Naive thymus-derived CD4-positive, alpha-beta T cell (primary cell): Measurements from ENCODE around the gene DUS1L. TPM values are rescaled to one million over a fixed set of nuclear protein-coding genes. Genes with fewer than 3 reads are reported as not detected.

Experiments used
- ATAC-seq: fragments of 150-1000 bp; cut with Tn5 transposase; 2 replicates; pipeline ENCODE4 v1.10.0; 2021; ENCODE audit warnings: mild to moderate bottlenecking, moderate library complexity
- CTCF ChIA-PET: fragments of 350-600 bp; sonication (Branson Sonifier 250); formaldehyde crosslinking; loops from one replicate; lab custom pipeline; 2021; ENCODE audit warnings: antibody characterized with exemption; lab: Charles Lee
- POLR2A ChIA-PET: fragments of 350-600 bp; sonication (Branson Sonifier 250); formaldehyde crosslinking; loops from one replicate; lab custom pipeline; 2021; ENCODE audit warnings: antibody characterized with exemption, inconsistent platforms; lab: Charles Lee
- DNase-seq, 9 donors: peaks; one replicate each; pipeline versions ENCODE4 v3.0.0 to v3.0.0-alpha.2; 2020 to 2022; ENCODE audit warnings: mixed read lengths in 1 of 9
- H3K27ac ChIP-seq: one replicate; pipeline ENCODE4 v1.7.0; 2013; ENCODE audit warnings: mild to moderate bottlenecking, low read depth, low read length, moderate library complexity
- H3K27me3 ChIP-seq, 2 donors: one replicate each; pipeline ENCODE4 v1.7.0; 2013; ENCODE audit warnings: low read length in 2 of 2, mild to moderate bottlenecking in 2 of 2, moderate library complexity in 2 of 2; ENCODE audit not compliant: control insufficient read depth in 2 of 2, insufficient read depth in 2 of 2
- H3K36me3 ChIP-seq, 3 experiments: 1 replicate in 2 of 3; 2 replicates in 1 of 3; pipeline ENCODE4 v1.7.0; 2013; ENCODE audit warnings: low read length in 3 of 3, mild to moderate bottlenecking in 3 of 3, moderate library complexity in 1 of 3; ENCODE audit not compliant: insufficient read depth in 3 of 3, control insufficient read depth in 2 of 3
- H3K4me1 ChIP-seq, 2 donors: one replicate each; pipeline ENCODE4 v1.7.0; 2013; ENCODE audit warnings: low read length in 2 of 2, mild to moderate bottlenecking in 2 of 2, moderate library complexity in 1 of 2; ENCODE audit not compliant: control insufficient read depth in 2 of 2, insufficient read depth in 2 of 2
- H3K4me3 ChIP-seq: 2 replicates; pipeline ENCODE4 v1.7.0; 2013; ENCODE audit warnings: mild to moderate bottlenecking, low read length
- H3K9me3 ChIP-seq, 3 experiments: 1 replicate in 2 of 3; 2 replicates in 1 of 3; pipeline ENCODE4 v1.7.0; 2013; ENCODE audit warnings: low read length in 3 of 3; ENCODE audit not compliant: control insufficient read depth in 2 of 3
- H3K27ac Mint-ChIP-seq, 9 donors: one replicate each; pipeline ENCODE4 v1.8.0; 2020 to 2022; ENCODE audit warnings: mixed read lengths in 9 of 9, mild to moderate bottlenecking in 8 of 9, moderate library complexity in 5 of 9, inconsistent platforms in 2 of 9
- H3K27me3 Mint-ChIP-seq, 5 donors: one replicate each; pipeline ENCODE4 v1.8.0; 2021 to 2022; ENCODE audit warnings: mixed read lengths in 5 of 5, mild to moderate bottlenecking in 1 of 5
- H3K36me3 Mint-ChIP-seq, 5 donors: one replicate each; pipeline ENCODE4 v1.8.0; 2020 to 2022; ENCODE audit warnings: mixed read lengths in 5 of 5, mild to moderate bottlenecking in 3 of 5, inconsistent platforms in 1 of 5
- H3K4me1 Mint-ChIP-seq, 7 donors: one replicate each; pipeline ENCODE4 v1.8.0; 2020 to 2022; ENCODE audit warnings: mixed read lengths in 7 of 7, mild to moderate bottlenecking in 3 of 7, inconsistent platforms in 1 of 7
- H3K4me3 Mint-ChIP-seq, 10 donors: one replicate each; pipeline ENCODE4 v1.8.0; 2020 to 2022; ENCODE audit warnings: mild to moderate bottlenecking in 10 of 10, mixed read lengths in 10 of 10, moderate library complexity in 6 of 10, inconsistent platforms in 2 of 10
- H3K9me3 Mint-ChIP-seq, 11 donors: one replicate each; pipeline ENCODE4 v1.8.0; 2020 to 2022; ENCODE audit warnings: mixed read lengths in 11 of 11, mild to moderate bottlenecking in 4 of 11, inconsistent platforms in 1 of 11, moderate library complexity in 1 of 11
- intact Hi-C, 2 donors: fragments of 100-400 bp; cut with micrococcal nuclease; formaldehyde crosslinking; loops; one replicate each; pipeline ENCODE4 v1.15.1; 2023
- polyA plus RNA-seq, 2 donors: library from polyadenylated mRNA; unstranded; fragments of 300-500 nt; fragmentation: Illumina TruSeq; gene quantifications; one replicate each; pipeline ENCODE4 v1.2.3, GENCODE V29; 2021
- total RNA-seq, 6 experiments: library from RNA in 5 of 6; stranded (reverse) in 5 of 6; gene quantifications; 1 replicate in 5 of 6; 2 replicates in 1 of 6; pipeline ENCODE4 v1.2.3 and lab custom pipeline; 2021 to 2026

DUS1L gene
- total and polyA plus RNA-seq, 7 experiments from 2014 or later: 52.9 to 157 (median 143) TPM

DNA sequence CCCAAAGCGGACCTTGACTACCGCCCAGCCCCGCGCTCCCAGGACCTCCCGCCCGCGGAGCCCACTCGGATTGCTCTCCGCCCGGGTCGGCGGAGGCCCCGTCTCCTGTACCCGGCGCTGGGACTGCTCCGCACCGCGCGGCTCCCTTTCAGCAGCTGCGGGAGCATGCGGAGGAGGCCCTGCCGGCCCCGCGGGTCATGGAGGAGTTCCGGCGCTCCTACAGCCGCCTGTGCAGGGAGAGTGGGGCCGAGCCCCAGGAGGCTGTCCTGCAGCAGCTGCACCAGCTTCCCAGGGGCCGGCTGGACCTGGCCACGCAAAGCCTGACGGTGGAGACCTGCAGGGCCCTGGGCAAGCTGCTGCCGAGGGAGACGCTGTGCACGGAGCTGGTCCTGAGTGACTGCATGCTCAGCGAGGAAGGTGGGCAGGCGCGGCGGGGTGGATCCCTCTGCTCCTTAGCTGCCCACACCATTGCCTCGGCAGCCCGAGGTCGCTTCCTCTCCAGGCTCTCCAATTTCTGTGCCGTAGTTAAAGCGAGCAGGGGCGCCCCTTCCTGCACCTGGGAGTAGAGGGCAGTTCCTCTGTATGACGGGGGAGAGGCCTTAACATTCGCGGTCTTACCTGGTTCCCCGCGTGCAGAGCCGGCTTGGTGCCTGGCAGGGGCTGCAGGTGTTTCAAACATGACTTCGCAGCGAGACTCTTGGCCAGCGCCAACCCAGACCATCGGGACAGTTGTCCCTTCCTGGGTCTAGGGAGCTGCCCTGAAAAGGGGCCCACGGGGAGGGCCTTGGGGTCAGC is 42.0 kb downstream of the DUS1L start:
- no peaks in the 10 kb centered on the region for H3K9me3 ChIP-seq
- CTCF ChIA-PET: interaction anchor here (1.0 to 6.1 kb wide), 2 partner anchors 14 to 62 kb away, joined by 3 to 122 read pairs; partner anchors contain the start of genes DCXR and NOTUM
- no peaks in the 10 kb centered on the region for H3K27me3 ChIP-seq
- POLR2A ChIA-PET: interaction anchor here (0.9 to 4.6 kb wide), 6 partner anchors 56 to 177 kb away, joined by 3 to 29 read pairs (median 4); partner anchors contain the start of gene NOTUM
- H3K4me1 Mint-ChIP-seq: peaks cover 7 to 28% (median 22%) of the 10 kb centered on the region in 7 donors
- H3K4me3 ChIP-seq: peak overlapping the region; percentile 68
- peak in 2 of 9 donors; percentile 23 to 25 for DNase-seq
- H3K4me3 Mint-ChIP-seq: peak overlapping the region; percentile 72 to 89 (median 83)
- H3K27ac ChIP-seq: peak overlapping the region; percentile 3
- H3K4me1 ChIP-seq: peaks cover 16 to 29% of the 10 kb centered on the region in 2 donors
- peaks cover 0 to 2% (median 0%) of the 10 kb centered on the region in 5 donors for H3K36me3 Mint-ChIP-seq
- H3K36me3 ChIP-seq: peaks cover 0 to 15% (median 0%) of the 10 kb centered on the region in 3 experiments
- H3K27me3 Mint-ChIP-seq: no peaks in the 10 kb centered on the region
- no peak for ATAC-seq
- peak overlapping the region in 1 of 9 donors; percentile 43 for H3K27ac Mint-ChIP-seq
- intact Hi-C loops: loop anchor here (1.0 to 5.0 kb wide), 15 partner anchors 14 to 729 kb away; partner anchors contain the start of genes ASPSCR1 (in 2 of the 2), DCXR (in 2 of the 2), HEXD (in 2 of the 2) and MCRIP1 (in 2 of the 2)
- H3K9me3 Mint-ChIP-seq: no peaks in the 10 kb centered on the region

DNA sequence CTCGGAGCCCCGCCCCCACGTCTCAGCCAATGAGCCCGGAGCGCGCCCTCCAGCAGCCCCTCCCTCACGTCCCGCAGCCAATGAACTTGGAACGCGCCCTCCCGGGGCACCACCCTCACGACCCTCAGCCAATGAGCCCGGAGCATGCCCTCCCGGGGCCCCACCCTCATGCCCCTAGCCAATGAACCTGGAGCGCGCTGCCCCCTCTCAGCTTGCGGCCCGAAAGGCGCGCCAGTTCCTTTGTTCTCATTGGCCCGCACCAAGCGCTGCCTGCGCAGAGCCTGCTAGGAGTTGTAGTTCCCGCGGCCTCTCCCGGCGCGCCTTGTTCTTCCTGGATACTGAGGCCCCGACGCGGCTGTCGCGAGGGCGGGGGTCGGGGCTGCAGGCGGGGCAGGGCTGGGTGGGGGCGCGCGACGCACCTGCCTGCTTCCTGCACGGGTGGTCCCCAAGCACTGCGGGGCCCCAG is 42.6 kb downstream of the DUS1L start, which contains the start of gene LRRC45:
TSS of gene LRRC45 (plus strand) at position 325 of the 466 bp plus-strand sequence. CDS start 339 bp downstream, outside the sequence.
- Mint-ChIP-seq H3K4me3 (peak within 1 kb of the TSS; percentile 80 to 91 (median 84)), H3K36me3 (peaks cover 0 to 2% (median 0%) of the 10 kb centered on the region in 5 donors), H3K27me3 (no peaks in the 10 kb centered on the region), H3K27ac (peak within 1 kb of the TSS in 7 of 9 donors; percentile 41 to 88 (median 66)), H3K4me1 (peaks cover 7 to 28% (median 22%) of the 10 kb centered on the region in 7 donors), H3K9me3 (no peaks in the 10 kb centered on the region)
- POLR2A ChIA-PET: interaction anchor here (1.0 to 4.6 kb wide), 7 partner anchors 24 to 178 kb away, joined by 3 to 29 read pairs (median 5); partner anchors contain the start of genes DUS1L and NOTUM
- peak; percentile 97 for ATAC-seq
- H3K9me3 ChIP-seq: no peaks in the 10 kb centered on the region
- CTCF ChIA-PET: interaction anchor here (0.9 to 6.1 kb wide), 5 partner anchors 14 to 70 kb away, joined by 3 to 122 read pairs (median 4); partner anchors contain the start of genes DCXR and NOTUM
- no peaks in the 10 kb centered on the region for H3K27me3 ChIP-seq
- peak within 1 kb of the TSS; percentile 71 for H3K4me3 ChIP-seq
- peaks cover 16 to 29% of the 10 kb centered on the region in 2 donors for H3K4me1 ChIP-seq
- H3K36me3 ChIP-seq: peaks cover 0 to 21% (median 0%) of the 10 kb centered on the region in 3 experiments
- intact Hi-C loops: loop anchor here (1.0 to 5.0 kb wide), 16 partner anchors 14 to 730 kb away; partner anchors contain the start of genes ASPSCR1 (in 2 of the 2), DCXR (in 2 of the 2), HEXD (in 2 of the 2) and MCRIP1 (in 2 of the 2)
- peak; percentile 97 to 100 (median 100) for DNase-seq
- peak within 1 kb of the TSS; percentile 65 for H3K27ac ChIP-seq

DNA sequence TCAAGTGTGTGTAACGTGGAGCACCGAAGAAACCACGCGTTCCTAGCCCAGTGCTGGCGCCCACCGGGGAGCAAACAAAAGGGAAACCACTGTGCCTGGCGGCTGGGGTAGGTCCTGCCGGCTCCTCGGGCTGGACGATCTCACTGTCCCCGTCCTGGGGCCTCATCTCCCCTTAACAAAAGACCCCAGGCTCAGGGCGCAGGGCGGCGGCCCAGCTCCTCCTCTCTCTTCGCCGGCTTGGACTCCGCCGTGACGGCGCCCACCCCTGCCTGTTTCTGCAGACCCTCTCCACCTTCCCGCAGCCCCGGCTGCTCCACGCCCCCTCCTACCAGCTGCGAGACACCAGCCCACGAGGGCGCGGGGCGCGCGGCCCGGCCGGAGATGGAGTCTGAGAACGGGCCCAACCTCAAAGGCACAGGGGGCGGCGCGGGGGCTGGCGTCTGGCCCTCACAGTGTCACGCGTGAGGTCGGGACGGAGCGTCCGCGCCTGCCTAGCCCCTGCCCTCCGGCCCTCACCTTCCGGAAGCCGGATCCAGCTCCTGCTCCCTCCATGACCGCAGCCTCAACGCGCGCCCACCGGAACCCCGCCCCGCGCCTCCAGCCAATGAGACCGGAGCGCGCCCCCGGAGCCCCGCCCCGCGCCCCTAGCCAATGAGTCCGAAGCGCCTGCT is 43.2 kb downstream of the DUS1L start, which contains the start of gene CENPX:
TSS of gene CENPX (minus strand) at position 569 of the 671 bp plus-strand sequence. CDS start at position 552, 17 bp downstream.
- ChIA-PET POLR2A (interaction anchor here (0.6 to 4.6 kb wide), 12 partner anchors 15 to 207 kb away, joined by 3 to 29 read pairs (median 5); partner anchors contain the start of genes DCXR, DUS1L, NOTUM and SLC16A3), CTCF (interaction anchor here (0.9 to 6.1 kb wide), 5 partner anchors 15 to 69 kb away, joined by 3 to 122 read pairs (median 4); partner anchors contain the start of genes DCXR and NOTUM)
- peaks cover 16 to 29% of the 10 kb centered on the region in 2 donors for H3K4me1 ChIP-seq
- H3K36me3 ChIP-seq: peaks cover 0 to 23% (median 0%) of the 10 kb centered on the region in 3 experiments
- DNase-seq (no peak), ATAC-seq (no peak)
- H3K4me1 Mint-ChIP-seq: peaks cover 5 to 28% (median 22%) of the 10 kb centered on the region in 7 donors
- peak within 1 kb of the TSS; percentile 80 to 91 (median 84) for H3K4me3 Mint-ChIP-seq
- H3K27ac Mint-ChIP-seq: peak within 1 kb of the TSS in 6 of 9 donors; percentile 64 to 88 (median 76)
- no peaks in the 10 kb centered on the region for H3K9me3 Mint-ChIP-seq
- H3K36me3 Mint-ChIP-seq: peaks cover 0 to 2% (median 0%) of the 10 kb centered on the region in 5 donors
- intact Hi-C loops: loop anchor here (1.0 to 5.0 kb wide), 7 partner anchors 54 to 730 kb away; partner anchors contain the start of genes MCRIP1 (in 2 of the 2), ALYREF (in 1 of the 2), ANAPC11 (in 1 of the 2) and HEXD (in 1 of the 2)
- H3K9me3 ChIP-seq: no peaks in the 10 kb centered on the region
- no peaks in the 10 kb centered on the region for H3K27me3 Mint-ChIP-seq
- peak within 1 kb of the TSS; percentile 65 for H3K27ac ChIP-seq
- H3K27me3 ChIP-seq: no peaks in the 10 kb centered on the region
- H3K4me3 ChIP-seq: peak within 1 kb of the TSS; percentile 71

- H3K27me3 ChIP-seq: no peaks in the 10 kb centered on the region
- Mint-ChIP-seq H3K27me3 (no peaks in the 10 kb centered on the region), H3K9me3 (no peaks in the 10 kb centered on the region), H3K36me3 (peaks cover 0 to 2% (median 0%) of the 10 kb centered on the region in 5 donors), H3K27ac (peak overlapping the region in 4 of 9 donors; percentile 64 to 78 (median 70)), H3K4me3 (peak overlapping the region; percentile 80 to 91 (median 84)), H3K4me1 (peaks cover 0 to 28% (median 22%) of the 10 kb centered on the region in 7 donors)
- H3K4me3 ChIP-seq: peak overlapping the region; percentile 71
- ATAC-seq (no peak), DNase-seq (no peak)
- CTCF ChIA-PET: interaction anchor here (1.2 to 6.1 kb wide), 4 partner anchors 43 to 68 kb away, joined by 3 to 122 read pairs (median 10); partner anchors contain the start of gene NOTUM
- intact Hi-C loops: loop anchor here (1.0 to 5.0 kb wide), 8 partner anchors 53 to 731 kb away; partner anchors contain the start of genes MCRIP1 (in 2 of the 2), ALYREF (in 1 of the 2), ANAPC11 (in 1 of the 2) and HEXD (in 1 of the 2)
- peaks cover 0 to 25% (median 0%) of the 10 kb centered on the region in 3 experiments for H3K36me3 ChIP-seq
- H3K4me1 ChIP-seq: peaks cover 16 to 29% of the 10 kb centered on the region in 2 donors
- H3K9me3 ChIP-seq: no peaks in the 10 kb centered on the region
- POLR2A ChIA-PET: interaction anchor here (0.9 to 4.6 kb wide), 8 partner anchors 16 to 96 kb away, joined by 3 to 29 read pairs (median 6); partner anchors contain the start of genes DCXR, DUS1L and NOTUM
- peak overlapping the region; percentile 65 for H3K27ac ChIP-seq
Observed at GRCh38 chr17:82021900-82022309, 43.7 kb downstream of the DUS1L start.

DNA sequence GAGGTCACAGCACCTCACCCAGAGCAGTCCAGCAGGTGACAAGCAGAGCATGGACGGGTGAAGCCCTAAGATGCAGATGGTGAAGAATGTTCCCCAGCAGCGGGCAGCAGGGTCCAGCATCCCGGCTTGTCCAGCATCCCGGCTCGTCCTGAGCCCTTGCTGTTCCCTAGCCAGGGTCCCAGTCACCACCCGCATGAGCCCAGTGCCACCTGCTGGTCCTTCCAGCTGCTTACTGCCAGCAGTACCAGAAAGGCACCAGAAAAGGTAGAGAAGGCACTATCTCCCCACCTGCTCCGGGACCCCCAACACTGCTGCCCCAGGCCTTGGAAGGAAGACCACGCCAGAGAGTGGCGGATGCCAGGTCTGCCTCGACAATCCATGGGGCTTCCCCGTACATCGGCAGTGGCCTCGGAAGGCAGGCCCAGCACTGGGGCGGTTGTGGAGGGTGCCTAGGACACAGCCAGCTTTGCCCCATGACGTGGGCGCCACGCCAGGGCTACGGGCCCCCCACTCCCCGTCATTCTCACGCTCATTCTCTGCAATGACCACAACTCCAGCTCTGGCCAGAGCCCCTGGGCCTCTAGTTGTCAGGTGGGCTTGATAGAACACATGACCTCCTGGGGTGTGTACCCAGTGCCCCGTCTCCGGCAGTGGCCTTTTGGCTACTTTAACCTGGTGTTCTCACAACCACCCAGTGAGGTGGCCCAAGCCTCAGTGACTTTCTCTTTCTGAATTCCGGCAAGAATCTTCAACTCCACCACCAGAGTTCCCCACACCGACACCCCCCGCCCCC is 44.3 kb downstream of the DUS1L start:
- Mint-ChIP-seq H3K27ac (peak overlapping the region in 5 of 9 donors; percentile 64 to 78 (median 72)), H3K36me3 (peaks cover 0 to 2% (median 0%) of the 10 kb centered on the region in 5 donors), H3K4me1 (peaks cover 0 to 28% (median 22%) of the 10 kb centered on the region in 7 donors), H3K4me3 (peak overlapping the region; percentile 80 to 91 (median 84)), H3K27me3 (no peaks in the 10 kb centered on the region), H3K9me3 (no peaks in the 10 kb centered on the region)
- ChIA-PET CTCF (interaction anchor here (1.4 to 6.1 kb wide), 6 partner anchors 38 to 85 kb away, joined by 3 to 122 read pairs (median 8); partner anchors contain the start of gene NOTUM), POLR2A (interaction anchor here (1.7 to 4.6 kb wide), 4 partner anchors 17 to 66 kb away, joined by 6 to 29 read pairs (median 10); partner anchors contain the start of genes DCXR and NOTUM)
- Histone ChIP-seq H3K27me3 (no peaks in the 10 kb centered on the region), H3K36me3 (peaks cover 0 to 25% (median 0%) of the 10 kb centered on the region in 3 experiments), H3K27ac (peak overlapping the region; percentile 65), H3K4me3 (peak overlapping the region; percentile 71), H3K9me3 (no peaks in the 10 kb centered on the region), H3K4me1 (peaks cover 16 to 29% of the 10 kb centered on the region in 2 donors)
- ATAC-seq: no peak
- intact Hi-C loops: loop anchor here (1.0 to 5.0 kb wide), 5 partner anchors 62 to 396 kb away; partner anchors contain the start of genes MCRIP1 (in 2 of the 2), HEXD (in 1 of the 2), OGFOD3 (in 1 of the 2) and PCYT2 (in 1 of the 2)
- peak in 7 of 9 donors; percentile 53 to 62 (median 57) for DNase-seq
